ENCODE measurements around the gene PCDHA7.
"Not testable (repeated sequence)": the region's sequence is repeated elsewhere in the genome, so short reads cannot be mapped to it uniquely, and the experiment has no call there.

Gene PCDHA7

DNA sequence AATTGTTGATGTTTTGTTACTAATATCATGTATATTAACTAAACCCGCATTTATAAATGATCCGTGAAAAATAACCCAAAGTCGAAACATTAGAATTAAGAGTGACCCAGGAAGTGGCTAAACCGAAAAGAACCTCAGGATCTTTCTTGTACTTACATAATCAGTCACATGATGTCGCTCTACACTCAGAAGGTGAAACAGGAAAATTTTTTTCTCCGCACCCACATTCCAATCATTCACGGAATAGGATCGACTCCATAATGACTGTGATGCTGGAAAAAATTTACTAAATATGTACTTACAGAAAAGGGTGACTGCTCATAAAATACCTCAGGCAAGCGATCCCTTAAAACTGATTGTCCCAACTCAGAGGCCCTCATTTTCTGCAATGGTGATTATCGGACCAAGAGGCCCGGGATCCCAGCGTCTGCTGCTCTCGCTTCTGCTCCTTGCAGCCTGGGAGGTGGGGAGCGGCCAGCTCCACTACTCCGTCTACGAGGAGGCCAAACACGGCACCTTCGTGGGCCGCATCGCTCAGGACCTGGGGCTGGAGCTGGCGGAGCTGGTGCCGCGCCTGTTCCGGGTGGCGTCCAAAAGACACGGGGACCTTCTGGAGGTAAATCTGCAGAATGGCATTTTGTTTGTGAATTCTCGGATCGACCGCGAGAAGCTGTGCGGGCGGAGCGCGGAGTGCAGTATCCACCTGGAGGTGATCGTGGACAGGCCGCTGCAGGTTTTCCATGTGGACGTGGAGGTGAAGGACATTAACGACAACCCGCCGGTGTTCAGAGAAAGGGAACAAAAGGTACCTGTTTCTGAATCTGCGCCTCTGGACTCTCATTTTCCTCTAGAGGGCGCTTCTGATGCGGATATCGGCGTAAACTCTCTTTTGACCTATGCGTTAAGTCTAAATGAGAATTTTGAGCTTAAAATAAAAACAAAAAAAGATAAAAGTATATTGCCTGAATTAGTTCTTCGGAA is 41.3 kb downstream of the PCDHA7 start, which contains the start of gene PCDHA12:
TSS of gene PCDHA12 (plus strand) at position 224 of the 981 bp plus-strand sequence. CDS start at position 389, 165 bp downstream.
- peak within 1 kb of the TSS; percentile 11 for H4K12ac ChIP-seq (ENCODE audit: low read depth, low read length)
- no peak within 1 kb of the TSS for H3K18ac ChIP-seq (ENCODE audit: low read length)

DNA sequence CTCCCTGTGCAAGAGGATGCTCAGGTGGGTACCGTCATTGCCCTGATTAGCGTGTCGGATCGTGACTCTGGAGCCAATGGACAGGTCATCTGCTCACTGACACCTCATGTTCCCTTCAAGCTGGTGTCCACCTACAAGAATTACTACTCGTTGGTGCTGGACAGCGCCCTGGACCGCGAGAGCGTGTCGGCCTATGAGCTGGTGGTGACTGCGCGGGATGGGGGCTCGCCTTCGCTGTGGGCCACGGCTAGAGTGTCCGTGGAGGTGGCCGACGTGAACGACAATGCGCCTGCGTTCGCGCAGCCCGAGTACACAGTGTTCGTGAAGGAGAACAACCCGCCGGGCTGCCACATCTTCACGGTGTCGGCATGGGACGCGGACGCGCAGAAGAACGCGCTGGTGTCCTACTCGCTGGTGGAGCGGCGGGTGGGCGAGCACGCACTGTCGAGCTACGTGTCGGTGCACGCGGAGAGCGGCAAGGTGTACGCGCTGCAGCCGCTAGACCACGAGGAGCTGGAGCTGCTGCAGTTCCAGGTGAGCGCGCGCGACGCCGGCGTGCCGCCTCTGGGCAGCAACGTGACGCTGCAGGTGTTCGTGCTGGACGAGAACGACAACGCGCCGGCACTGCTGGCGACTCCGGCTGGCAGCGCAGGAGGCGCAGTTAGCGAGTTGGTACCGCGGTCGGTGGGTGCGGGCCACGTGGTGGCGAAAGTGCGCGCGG is 42.6 kb downstream of the PCDHA7 start:
- Histone ChIP-seq H3K4me2 (ENCODE audit: low read length) (peak overlapping the region; percentile 11), H3K23ac (ENCODE audit: low read length) (peak overlapping the region; percentile 18)
- H4K8ac ChIP-seq (ENCODE audit: low read depth, low read length); H3K4ac ChIP-seq (ENCODE audit: low read depth, low read length); H2BK12ac ChIP-seq (ENCODE audit: low read length); H3K14ac ChIP-seq (ENCODE audit: low read length); H3K9ac ChIP-seq (ENCODE audit: low read length); H3K79me1 ChIP-seq (ENCODE audit: low read length); H3K4me1 ChIP-seq (ENCODE audit: control insufficient read depth in 1 of 2, insufficient read depth in 2 of 2, low read length in 2 of 2); H3K27me3 ChIP-seq (ENCODE audit: insufficient read depth, low read length); H4K12ac ChIP-seq (ENCODE audit: low read depth, low read length); H3K79me2 ChIP-seq (ENCODE audit: control insufficient read depth, insufficient read depth, low read length, poor library complexity); H2BK120ac ChIP-seq (ENCODE audit: insufficient read depth, low read length, poor library complexity); H3K9me3 ChIP-seq (ENCODE audit: insufficient read depth, low read depth, low read length); H3K36me3 ChIP-seq (ENCODE audit: control insufficient read depth in 1 of 2, insufficient read depth in 2 of 2, low read length in 2 of 2); H2AFZ ChIP-seq (ENCODE audit: insufficient read depth, low read length, poor library complexity); DNase-seq; H3K4me3 ChIP-seq (ENCODE audit: low read depth, low read length); H3K18ac ChIP-seq (ENCODE audit: low read length); H2BK5ac ChIP-seq (ENCODE audit: low read depth, low read length, poor library complexity); H4K91ac ChIP-seq (ENCODE audit: low read depth, low read length); H3K27ac ChIP-seq (ENCODE audit: low read depth, low read length); H2AK5ac ChIP-seq (ENCODE audit: low read length): not testable (repeated sequence)
- WGBS (ENCODE audit: extremely low coverage, insufficient coverage, insufficient read length): no CpG with 5 or more reads among the region's 80 CpGs

More for the DNA sequence above, 41.3 kb downstream of the PCDHA7 start, which contains the start of gene PCDHA12:
- H2BK120ac ChIP-seq (ENCODE audit: insufficient read depth, low read length, poor library complexity): no peak within 1 kb of the TSS
- H3K4me2 ChIP-seq (ENCODE audit: low read length): peak within 1 kb of the TSS; percentile 47
- WGBS (ENCODE audit: extremely low coverage, insufficient coverage, insufficient read length): no CpG with 5 or more reads among the region's 47 CpGs
- H3K79me1 ChIP-seq (ENCODE audit: low read length): no peaks in the 10 kb centered on the region
- H2BK12ac ChIP-seq (ENCODE audit: low read length): no peak within 1 kb of the TSS
- peak within 1 kb of the TSS; percentile 36 for H3K27ac ChIP-seq (ENCODE audit: low read depth, low read length)
- no peak within 1 kb of the TSS for H4K8ac ChIP-seq (ENCODE audit: low read depth, low read length)
- no peak for DNase-seq
- H3K9ac ChIP-seq (ENCODE audit: low read length): peak within 1 kb of the TSS; percentile 18
- H2AFZ ChIP-seq (ENCODE audit: insufficient read depth, low read length, poor library complexity): peak within 1 kb of the TSS; percentile 11
- H3K27me3 ChIP-seq (ENCODE audit: insufficient read depth, low read length): no peaks in the 10 kb centered on the region
- no peaks in the 10 kb centered on the region for H3K4me1 ChIP-seq (ENCODE audit: control insufficient read depth in 1 of 2, insufficient read depth in 2 of 2, low read length in 2 of 2)
- H3K36me3 ChIP-seq (ENCODE audit: control insufficient read depth in 1 of 2, insufficient read depth in 2 of 2, low read length in 2 of 2): peaks cover 16 to 19% of the 10 kb centered on the region in 2 experiments
- no peak within 1 kb of the TSS for H3K23ac ChIP-seq (ENCODE audit: low read length)
- H2AK5ac ChIP-seq (ENCODE audit: low read length): no peak within 1 kb of the TSS
- H4K91ac ChIP-seq (ENCODE audit: low read depth, low read length): peak within 1 kb of the TSS; percentile 25
- H3K9me3 ChIP-seq (ENCODE audit: insufficient read depth, low read depth, low read length): peaks cover 9% of the 10 kb centered on the region
- H3K4ac ChIP-seq (ENCODE audit: low read depth, low read length): peak within 1 kb of the TSS; percentile 26
- H3K4me3 ChIP-seq (ENCODE audit: low read depth, low read length): peak within 1 kb of the TSS; percentile 79
- H2BK5ac ChIP-seq (ENCODE audit: low read depth, low read length, poor library complexity): no peak within 1 kb of the TSS
- no peak within 1 kb of the TSS for H3K14ac ChIP-seq (ENCODE audit: low read length)
- H3K79me2 ChIP-seq (ENCODE audit: control insufficient read depth, insufficient read depth, low read length, poor library complexity): peaks cover 2% of the 10 kb centered on the region

DNA sequence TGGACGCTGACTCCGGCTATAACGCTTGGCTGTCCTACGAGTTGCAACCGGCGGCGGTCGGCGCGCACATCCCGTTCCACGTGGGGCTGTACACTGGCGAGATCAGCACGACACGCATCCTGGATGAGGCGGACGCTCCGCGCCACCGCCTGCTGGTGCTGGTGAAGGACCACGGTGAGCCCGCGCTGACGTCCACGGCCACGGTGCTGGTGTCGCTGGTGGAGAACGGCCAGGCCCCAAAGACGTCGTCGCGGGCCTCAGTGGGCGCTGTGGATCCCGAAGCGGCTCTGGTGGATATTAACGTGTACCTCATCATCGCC is 43.2 kb downstream of the PCDHA7 start:
- no peak overlapping the region for H3K4me2 ChIP-seq (ENCODE audit: low read length)
- H2BK120ac ChIP-seq (ENCODE audit: insufficient read depth, low read length, poor library complexity): no peak overlapping the region
- no peak overlapping the region for H3K4ac ChIP-seq (ENCODE audit: low read depth, low read length)
- peaks cover 6% of the 10 kb centered on the region for H3K9me3 ChIP-seq (ENCODE audit: insufficient read depth, low read depth, low read length)
- no CpG with 5 or more reads among the region's 37 CpGs for WGBS (ENCODE audit: extremely low coverage, insufficient coverage, insufficient read length)
- no peak overlapping the region for H2AFZ ChIP-seq (ENCODE audit: insufficient read depth, low read length, poor library complexity)
- H3K23ac ChIP-seq (ENCODE audit: low read length): no peak overlapping the region
- H3K79me2 ChIP-seq (ENCODE audit: control insufficient read depth, insufficient read depth, low read length, poor library complexity): peaks cover 2% of the 10 kb centered on the region
- no peak overlapping the region for H2BK5ac ChIP-seq (ENCODE audit: low read depth, low read length, poor library complexity)
- H3K27me3 ChIP-seq (ENCODE audit: insufficient read depth, low read length): no peaks in the 10 kb centered on the region
- H2AK5ac ChIP-seq (ENCODE audit: low read length): no peak overlapping the region
- H3K27ac ChIP-seq (ENCODE audit: low read depth, low read length): no peak overlapping the region
- no peak overlapping the region for H3K9ac ChIP-seq (ENCODE audit: low read length)
- no peaks in the 10 kb centered on the region for H3K4me1 ChIP-seq (ENCODE audit: control insufficient read depth in 1 of 2, insufficient read depth in 2 of 2, low read length in 2 of 2)
- H3K18ac ChIP-seq (ENCODE audit: low read length): no peak overlapping the region
- no peaks in the 10 kb centered on the region for H3K79me1 ChIP-seq (ENCODE audit: low read length)
- H3K14ac ChIP-seq (ENCODE audit: low read length): no peak overlapping the region
- no peak overlapping the region for H4K8ac ChIP-seq (ENCODE audit: low read depth, low read length)
- no peak overlapping the region for H3K4me3 ChIP-seq (ENCODE audit: low read depth, low read length)
- no peak overlapping the region for H2BK12ac ChIP-seq (ENCODE audit: low read length)
- DNase-seq: no peak
- no peak overlapping the region for H4K12ac ChIP-seq (ENCODE audit: low read depth, low read length)
- H4K91ac ChIP-seq (ENCODE audit: low read depth, low read length): no peak overlapping the region
- H3K36me3 ChIP-seq (ENCODE audit: control insufficient read depth in 1 of 2, insufficient read depth in 2 of 2, low read length in 2 of 2): peaks cover 8 to 10% of the 10 kb centered on the region in 2 experiments

- Histone ChIP-seq H3K36me3 (ENCODE audit: control insufficient read depth in 1 of 2, insufficient read depth in 2 of 2, low read length in 2 of 2) (peaks cover 6 to 14% of the 10 kb centered on the region in 2 experiments), H3K4ac (ENCODE audit: low read depth, low read length) (no peak within 1 kb of the TSS), H3K18ac (ENCODE audit: low read length) (no peak within 1 kb of the TSS), H3K79me1 (ENCODE audit: low read length) (no peaks in the 10 kb centered on the region), H2BK120ac (ENCODE audit: insufficient read depth, low read length, poor library complexity) (no peak within 1 kb of the TSS), H3K9ac (ENCODE audit: low read length) (no peak within 1 kb of the TSS), H4K91ac (ENCODE audit: low read depth, low read length) (no peak within 1 kb of the TSS), H2AFZ (ENCODE audit: insufficient read depth, low read length, poor library complexity) (no peak within 1 kb of the TSS), H3K14ac (ENCODE audit: low read length) (no peak within 1 kb of the TSS), H4K12ac (ENCODE audit: low read depth, low read length) (no peak within 1 kb of the TSS), H3K27ac (ENCODE audit: low read depth, low read length) (no peak within 1 kb of the TSS), H3K23ac (ENCODE audit: low read length) (no peak within 1 kb of the TSS), H2AK5ac (ENCODE audit: low read length) (no peak within 1 kb of the TSS), H2BK12ac (ENCODE audit: low read length) (no peak within 1 kb of the TSS), H3K79me2 (ENCODE audit: control insufficient read depth, insufficient read depth, low read length, poor library complexity) (no peaks in the 10 kb centered on the region), H3K9me3 (ENCODE audit: insufficient read depth, low read depth, low read length) (peaks cover 2% of the 10 kb centered on the region), H3K4me3 (ENCODE audit: low read depth, low read length) (no peak within 1 kb of the TSS), H4K8ac (ENCODE audit: low read depth, low read length) (no peak within 1 kb of the TSS), H3K4me1 (ENCODE audit: control insufficient read depth in 1 of 2, insufficient read depth in 2 of 2, low read length in 2 of 2) (no peaks in the 10 kb centered on the region), H3K27me3 (ENCODE audit: insufficient read depth, low read length) (no peaks in the 10 kb centered on the region), H3K4me2 (ENCODE audit: low read length) (no peak within 1 kb of the TSS), H2BK5ac (ENCODE audit: low read depth, low read length, poor library complexity) (no peak within 1 kb of the TSS)
- DNase-seq: no peak
- WGBS (ENCODE audit: extremely low coverage, insufficient coverage, insufficient read length): no CpG with 5 or more reads among the region's 35 CpGs
Measured at GRCh38 chr5:140881889-140882590, 48.0 kb downstream of the PCDHA7 start, which contains the start of gene PCDHA13. PCDHA13 (plus strand) TSS chr5:140882124; CDS start chr5:140882269, 145 bp downstream.
